Activated T-helper 1 cell treated with anti-CD3 and anti-CD28 coated beads, Interleukin-12 subunit alpha, Interleukin-12 subunit beta, Interleukin-2, Interleukin-4 antibody, amounts not matched to agents 30 ng/mL and 10 ng/mL and 1 ng/mL, durations not matched to agents 14 hours and 24 hours and 36 hours (primary cell): ENCODE data around the gene MEIS3. TPM values are rescaled to one million over a fixed set of nuclear protein-coding genes. Genes with fewer than 3 reads are reported as not detected.

ENCODE experiments used
- DNase-seq: peaks from one replicate; pipeline ENCODE4 v3.0.0; 2021; ENCODE audit warnings: low spot score
- H3K27ac Mint-ChIP-seq: one replicate; pipeline ENCODE4 v1.8.0; 2021; ENCODE audit warnings: mild to moderate bottlenecking, mixed read lengths
- H3K27me3 Mint-ChIP-seq: one replicate; pipeline ENCODE4 v1.8.0; 2022; ENCODE audit warnings: mild to moderate bottlenecking, moderate library complexity, mixed read lengths; ENCODE audit not compliant: insufficient read depth
- H3K36me3 Mint-ChIP-seq: one replicate; pipeline ENCODE4 v1.8.0; 2021; ENCODE audit warnings: low read depth, mixed read lengths
- H3K4me1 Mint-ChIP-seq: one replicate; pipeline ENCODE4 v1.8.0; 2021; ENCODE audit warnings: low read depth, mixed read lengths
- H3K4me3 Mint-ChIP-seq: one replicate; pipeline ENCODE4 v1.8.0; 2021; ENCODE audit warnings: mild to moderate bottlenecking, moderate library complexity, mixed read lengths
- H3K9me3 Mint-ChIP-seq: one replicate; pipeline ENCODE4 v1.8.0; 2021; ENCODE audit warnings: mixed read lengths
- intact Hi-C: fragments of 100-400 bp; cut with micrococcal nuclease; formaldehyde crosslinking; loops from one replicate; pipeline ENCODE4 v1.15.1; 2024
- total RNA-seq: library from RNA; stranded (reverse); gene quantifications from 2 replicates; pipeline ENCODE4 v1.2.3, GENCODE V29; 2022

Gene MEIS3
- total RNA-seq, 1 donor from 2014 or later, result not detected

DNA sequence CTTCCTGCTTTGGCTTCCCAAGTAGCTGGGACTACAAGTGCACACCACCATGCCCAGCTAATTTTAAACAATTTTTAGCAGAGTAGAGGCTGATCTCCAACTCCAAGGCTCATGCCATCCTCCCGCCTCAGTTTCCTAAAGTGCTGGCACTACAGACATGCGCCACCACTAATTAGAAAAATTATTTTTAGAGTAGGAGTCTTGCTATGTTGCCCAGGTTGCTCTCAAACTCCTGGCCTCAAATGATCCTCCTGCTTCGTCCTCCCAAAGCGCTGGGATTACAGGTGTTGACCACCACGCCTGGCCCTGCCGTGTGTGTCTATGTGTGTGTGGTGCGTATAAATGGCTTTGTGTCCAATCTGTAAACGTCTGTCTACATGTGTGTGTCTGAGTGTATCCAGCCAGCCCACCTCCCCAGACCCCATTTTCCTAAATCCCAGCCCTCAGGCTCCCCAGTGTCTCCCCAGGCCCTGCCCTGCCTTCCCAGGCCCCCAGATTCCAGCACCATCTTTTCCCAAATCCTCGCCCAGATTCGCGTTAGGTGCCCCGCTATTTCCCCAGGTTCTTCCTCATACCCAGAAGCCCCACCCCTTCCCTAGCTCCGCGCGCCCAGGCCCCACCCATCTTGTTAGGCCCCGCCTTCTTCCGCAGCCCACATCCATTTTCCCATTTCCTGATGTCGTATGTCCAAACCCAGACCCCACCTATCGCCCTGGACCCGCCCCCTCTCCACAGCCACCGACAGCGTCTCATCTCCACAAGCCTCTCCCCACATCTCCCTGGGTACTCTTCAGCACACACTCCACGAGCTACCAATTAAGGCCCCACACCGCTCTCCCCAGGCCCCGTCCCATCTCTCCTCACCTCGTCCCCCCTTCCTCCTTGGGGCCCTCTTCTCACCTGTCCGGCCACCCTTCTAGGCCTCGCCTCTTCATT lies 27.5 kb upstream of the MEIS3 start:
- peak; percentile 15 for DNase-seq
- no peaks in the 10 kb centered on the region for H3K36me3 Mint-ChIP-seq
- intact Hi-C loops, result loop anchor here (1.0 to 2.0 kb wide), 2 partner anchors 19 to 38 kb away; partner anchors contain the start of gene KPTN
- H3K27me3 Mint-ChIP-seq, result peaks cover 62% of the 10 kb centered on the region
- H3K27ac Mint-ChIP-seq, result peak overlapping the region; percentile 56
- no peaks in the 10 kb centered on the region for H3K9me3 Mint-ChIP-seq
- peak overlapping the region; percentile 64 for H3K4me3 Mint-ChIP-seq
- H3K4me1 Mint-ChIP-seq, result peaks cover 44% of the 10 kb centered on the region

- intact Hi-C loops, result loop anchor here (2.0 kb wide), 1 partner anchor 39 kb away; the partner anchor contains the start of gene KPTN
- peaks cover 60% of the 10 kb centered on the region for H3K27me3 Mint-ChIP-seq
- H3K27ac Mint-ChIP-seq, result peak overlapping the region; percentile 62
- H3K4me3 Mint-ChIP-seq, result peak overlapping the region; percentile 64
- peaks cover 44% of the 10 kb centered on the region for H3K4me1 Mint-ChIP-seq
- H3K36me3 Mint-ChIP-seq, result no peaks in the 10 kb centered on the region
- H3K9me3 Mint-ChIP-seq, result no peaks in the 10 kb centered on the region
- peak; percentile 62 for DNase-seq
Measured at GRCh38 chr19:47445937-47446402, 26.6 kb upstream of the MEIS3 start.

- Mint-ChIP-seq H3K36me3 (no peaks in the 10 kb centered on the region), H3K4me3 (peak overlapping the region; percentile 64), H3K27me3 (peaks cover 59% of the 10 kb centered on the region), H3K9me3 (no peaks in the 10 kb centered on the region), H3K4me1 (peaks cover 44% of the 10 kb centered on the region), H3K27ac (peak overlapping the region; percentile 62)
- intact Hi-C loops, result no loop called here
- DNase-seq, result no peak
Measured at GRCh38 chr19:47445527-47445926, 26.2 kb upstream of the MEIS3 start.

DNA sequence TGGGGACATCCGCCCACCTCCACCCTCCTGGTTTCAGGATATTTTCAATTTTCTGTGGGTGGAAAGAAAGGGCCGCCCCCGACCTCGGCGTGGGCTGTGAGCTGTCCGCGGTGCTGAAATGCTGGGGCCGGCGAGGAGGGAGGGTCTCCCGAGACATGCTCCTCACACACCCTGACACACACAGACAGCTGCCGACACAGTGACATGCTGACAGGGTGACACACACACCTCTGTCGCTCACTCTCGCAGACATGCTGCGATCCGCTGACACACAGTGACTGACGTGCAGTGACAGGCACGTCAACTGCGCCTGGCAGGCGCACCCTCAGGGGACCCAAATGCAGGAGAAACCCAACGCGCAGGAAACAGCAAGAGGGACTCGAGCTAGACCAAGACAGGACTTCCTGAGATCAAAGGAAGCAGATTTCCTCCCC lies 25.1 kb upstream of the MEIS3 start:
- H3K27ac Mint-ChIP-seq, result no peak overlapping the region
- H3K4me3 Mint-ChIP-seq, result peak overlapping the region; percentile 3
- intact Hi-C loops, result no loop called here
- DNase-seq, result peak; percentile 25
- H3K36me3 Mint-ChIP-seq, result no peaks in the 10 kb centered on the region
- H3K4me1 Mint-ChIP-seq, result peaks cover 44% of the 10 kb centered on the region
- H3K27me3 Mint-ChIP-seq, result peaks cover 49% of the 10 kb centered on the region
- no peaks in the 10 kb centered on the region for H3K9me3 Mint-ChIP-seq

DNA sequence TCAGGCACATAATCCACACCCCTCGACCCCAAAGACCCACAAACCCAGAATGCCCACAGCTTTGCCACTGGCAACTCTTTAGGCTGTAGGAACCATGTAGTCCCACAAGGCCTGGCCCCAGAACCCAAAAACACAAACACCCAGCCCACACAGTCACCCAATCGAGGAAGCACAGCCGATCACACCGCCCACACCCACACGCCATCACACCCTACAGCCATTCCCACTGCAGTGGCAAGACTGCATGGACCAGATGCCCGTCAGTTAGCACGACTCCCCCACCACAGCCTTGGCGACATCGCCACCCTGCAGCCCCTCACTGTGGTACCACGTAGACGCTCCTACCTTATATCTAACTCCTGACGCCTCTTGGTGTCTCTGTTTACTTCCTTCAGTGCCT lies 24.0 kb upstream of the MEIS3 start:
- Mint-ChIP-seq H3K9me3 (no peaks in the 10 kb centered on the region), H3K4me3 (no peak overlapping the region), H3K27me3 (peaks cover 45% of the 10 kb centered on the region), H3K4me1 (peaks cover 44% of the 10 kb centered on the region), H3K27ac (no peak overlapping the region), H3K36me3 (no peaks in the 10 kb centered on the region)
- DNase-seq, result no peak
- intact Hi-C loops, result no loop called here

- Mint-ChIP-seq H3K36me3 (no peaks in the 10 kb centered on the region), H3K9me3 (no peaks in the 10 kb centered on the region), H3K4me1 (peaks cover 29% of the 10 kb centered on the region), H3K27me3 (peaks cover 25% of the 10 kb centered on the region), H3K4me3 (no peak overlapping the region), H3K27ac (no peak overlapping the region)
- DNase-seq, result no peak
- intact Hi-C loops, result loop anchor here (5.0 kb wide), 1 partner anchor 168 kb away; the partner anchor contains the start of gene BICRA
Measured at GRCh38 chr19:47438793-47439220, 19.5 kb upstream of the MEIS3 start.

DNA sequence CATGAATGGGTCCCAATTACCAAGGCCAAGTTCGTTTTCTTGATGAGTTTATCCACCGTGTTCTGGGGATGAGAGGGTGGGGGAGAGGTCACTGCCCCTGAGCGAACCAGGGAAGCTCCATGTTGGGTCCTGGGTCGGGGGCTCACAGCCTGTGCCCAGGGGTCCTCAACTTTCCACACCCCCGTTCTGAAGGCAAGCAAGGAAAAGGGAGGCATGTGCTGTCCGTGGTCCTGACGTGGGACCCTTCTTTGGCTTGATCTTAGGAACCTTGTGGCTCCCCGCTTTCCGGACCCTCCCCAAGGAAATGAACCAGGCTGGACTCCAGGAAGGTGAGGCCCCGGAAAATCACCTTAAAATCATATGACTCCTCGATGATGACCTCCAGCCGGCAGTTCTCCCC lies 18.2 kb upstream of the MEIS3 start:
- intact Hi-C loops, result loop anchor here (5.0 kb wide), 1 partner anchor 170 kb away; the partner anchor contains the start of gene BICRA
- Mint-ChIP-seq H3K27me3 (peaks cover 15% of the 10 kb centered on the region), H3K4me1 (peaks cover 26% of the 10 kb centered on the region), H3K36me3 (no peaks in the 10 kb centered on the region), H3K9me3 (no peaks in the 10 kb centered on the region), H3K27ac (no peak overlapping the region), H3K4me3 (no peak overlapping the region)
- no peak for DNase-seq

DNA sequence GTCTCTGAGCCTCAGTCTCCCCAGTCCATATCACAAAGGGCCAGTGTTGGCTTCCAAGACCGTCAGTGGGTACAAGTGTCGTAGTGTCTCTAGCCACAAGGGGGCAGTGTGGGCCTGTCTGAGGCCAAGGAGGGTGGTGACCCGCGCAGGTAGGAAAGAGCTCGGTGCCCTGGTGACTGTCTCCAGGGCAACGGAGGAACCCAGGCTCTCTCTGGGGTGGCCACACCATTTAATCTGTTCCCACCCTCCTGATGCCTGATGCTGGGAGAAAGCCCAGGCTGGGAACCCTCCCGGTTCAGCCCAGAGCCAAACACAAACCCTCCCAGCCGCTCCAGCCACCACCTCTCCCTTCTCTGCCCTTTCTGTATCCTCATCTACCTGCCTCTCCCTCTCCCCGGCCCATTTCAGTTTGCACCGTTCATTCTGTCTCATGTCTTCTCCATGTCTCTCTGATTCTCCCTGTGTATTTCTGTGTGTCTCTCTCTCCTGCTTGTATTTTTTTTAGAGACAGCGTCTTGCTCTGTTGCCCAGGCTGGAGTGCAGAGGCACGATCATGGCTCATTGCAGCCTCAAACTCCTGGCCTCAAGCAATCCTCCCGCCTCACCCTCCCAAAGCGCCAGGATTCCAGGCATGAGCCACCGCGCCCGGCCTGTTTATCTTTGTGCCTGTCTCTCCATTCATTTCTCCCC lies 17.5 kb upstream of the MEIS3 start:
- Mint-ChIP-seq H3K27ac (no peak overlapping the region), H3K36me3 (peaks cover 1% of the 10 kb centered on the region), H3K4me1 (peaks cover 32% of the 10 kb centered on the region), H3K9me3 (no peaks in the 10 kb centered on the region), H3K27me3 (peaks cover 12% of the 10 kb centered on the region), H3K4me3 (no peak overlapping the region)
- intact Hi-C loops, result loop anchor here (1.0 to 5.0 kb wide), 6 partner anchors 47 to 306 kb away; partner anchors contain the start of genes BICRA, KPTN and NAPA
- DNase-seq, result peak; percentile 74

DNA sequence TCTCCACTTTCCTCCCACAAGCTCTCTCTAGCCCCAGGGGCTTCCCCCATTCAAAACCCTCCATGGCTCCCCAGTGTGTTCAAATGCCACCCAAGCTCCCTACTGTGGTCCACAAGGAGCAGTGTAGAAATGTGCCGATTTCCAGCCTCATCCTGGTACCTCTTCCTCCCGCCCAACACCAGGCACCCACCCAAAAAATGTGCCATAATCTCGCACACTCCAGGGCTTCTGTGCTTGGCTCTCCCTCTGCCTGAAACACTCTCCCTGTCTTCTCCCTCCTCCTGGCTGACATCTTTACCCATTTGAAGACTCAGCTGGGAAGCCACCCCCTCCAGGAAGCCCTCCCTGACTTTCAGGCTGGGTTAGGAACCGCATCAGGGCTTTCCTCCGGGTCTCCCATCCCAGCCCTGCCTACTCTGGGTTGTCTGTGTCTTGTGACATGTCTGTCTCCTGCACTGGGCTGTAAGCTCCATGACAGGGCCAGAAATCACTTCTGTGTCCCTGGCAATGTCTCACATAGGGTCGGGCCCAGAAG lies 16.6 kb upstream of the MEIS3 start:
- intact Hi-C loops, result loop anchor here (1.0 to 5.0 kb wide), 6 partner anchors 48 to 307 kb away; partner anchors contain the start of genes BICRA, KPTN and NAPA
- Mint-ChIP-seq H3K36me3 (peaks cover 1% of the 10 kb centered on the region), H3K4me1 (peaks cover 34% of the 10 kb centered on the region), H3K27ac (no peak overlapping the region), H3K4me3 (no peak overlapping the region), H3K27me3 (peaks cover 12% of the 10 kb centered on the region), H3K9me3 (no peaks in the 10 kb centered on the region)
- DNase-seq, result no peak

DNA sequence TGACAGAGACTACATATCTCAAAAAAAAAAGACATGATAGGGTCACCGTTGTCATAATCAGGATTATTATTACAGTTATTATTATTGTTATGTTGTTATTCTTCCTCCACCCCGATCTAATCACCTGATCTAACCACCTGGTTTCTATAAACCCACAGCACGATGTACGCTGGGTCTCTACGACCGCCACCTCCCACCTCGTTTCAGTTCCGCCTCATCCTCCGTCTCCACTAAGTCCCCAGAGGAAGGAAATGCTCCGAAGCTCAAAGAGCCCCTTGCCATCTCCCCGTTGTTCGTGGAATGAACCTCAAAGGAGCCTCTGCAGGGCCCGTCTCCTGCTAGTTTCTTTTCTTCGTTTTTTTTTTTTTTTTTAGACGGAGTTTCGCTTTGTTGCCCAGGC lies 15.9 kb upstream of the MEIS3 start:
- Mint-ChIP-seq H3K27ac (no peak overlapping the region), H3K4me1 (peaks cover 36% of the 10 kb centered on the region), H3K4me3 (peak overlapping the region; percentile 74), H3K27me3 (peaks cover 12% of the 10 kb centered on the region), H3K9me3 (no peaks in the 10 kb centered on the region), H3K36me3 (peaks cover 1% of the 10 kb centered on the region)
- intact Hi-C loops, result loop anchor here (5.0 kb wide), 1 partner anchor 172 kb away; the partner anchor contains the start of gene BICRA
- DNase-seq, result no peak

GRCh38 chr19:47434088-47434487 lies 14.8 kb upstream of the MEIS3 start:
- Mint-ChIP-seq H3K4me1 (peaks cover 42% of the 10 kb centered on the region), H3K9me3 (no peaks in the 10 kb centered on the region), H3K36me3 (peaks cover 1% of the 10 kb centered on the region), H3K4me3 (no peak overlapping the region), H3K27me3 (peaks cover 17% of the 10 kb centered on the region), H3K27ac (no peak overlapping the region)
- intact Hi-C loops, result no loop called here
- DNase-seq, result no peak

- DNase-seq, result no peak
- Mint-ChIP-seq H3K9me3 (no peaks in the 10 kb centered on the region), H3K27me3 (peaks cover 11% of the 10 kb centered on the region), H3K4me3 (no peak overlapping the region), H3K27ac (no peak overlapping the region), H3K4me1 (peaks cover 42% of the 10 kb centered on the region), H3K36me3 (peaks cover 1% of the 10 kb centered on the region)
- intact Hi-C loops, result no loop called here
Measured at GRCh38 chr19:47433121-47433520, 13.8 kb upstream of the MEIS3 start.
